ENCODE measurements around the gene TLR3. TPM values are rescaled to one million over a fixed set of nuclear protein-coding genes. Genes with fewer than 3 reads are reported as not detected.

TLR3 gene
- total RNA-seq, 3 donors from 2014 or later (not counting 1 experiment from before 2014, with no cell fraction given) = 4.9 to 9.5 (median 8.3) TPM

- Histone ChIP-seq H3K27me3 (ENCODE audit: control insufficient read depth, insufficient read depth, low read length) (no peaks in the 10 kb centered on the region), H3K9me3 (ENCODE audit: control insufficient read depth, insufficient read depth, low read length) (no peaks in the 10 kb centered on the region), H3K4me3 (ENCODE audit: low read length) (no peak overlapping the region), H3K4me1 (ENCODE audit: control insufficient read depth, insufficient read depth, low read length) (no peaks in the 10 kb centered on the region), H3K36me3 (ENCODE audit: control insufficient read depth, insufficient read depth, low read length) (no peaks in the 10 kb centered on the region), H3K27ac (ENCODE audit: low read length) (no peak overlapping the region)
- H3K27ac Mint-ChIP-seq = no peak overlapping the region
- ATAC-seq (no peak), DNase-seq (no peak)
- 84% methylated on average over 9 of the region's 9 CpGs for WGBS (ENCODE audit: insufficient coverage)
- no peaks in the 10 kb centered on the region for H3K9me3 Mint-ChIP-seq
- no peak for TF ChIP-seq CTCF (IDR thresholded peaks at IDR 0.05)
- no peak overlapping the region for H3K4me3 Mint-ChIP-seq
- no peaks in the 10 kb centered on the region for H3K4me1 Mint-ChIP-seq
- intact Hi-C loops (cut with micrococcal nuclease) = no loop called here
- peaks cover 4 to 7% of the 10 kb centered on the region in 2 donors for H3K27me3 Mint-ChIP-seq (ENCODE audit: low read depth in 2 of 2)
- H3K36me3 Mint-ChIP-seq = no peaks in the 10 kb centered on the region
These were observed 27.8 kb downstream of the TLR3 start for GRCh38 chr4:186096681-186097165.

GRCh38 chr4:186097386-186097785, 28.4 kb downstream of the TLR3 start:
- Mint-ChIP-seq H3K27me3 (ENCODE audit: low read depth in 2 of 2) (peaks cover 4 to 7% of the 10 kb centered on the region in 2 donors), H3K27ac (no peak overlapping the region), H3K4me3 (no peak overlapping the region), H3K9me3 (no peaks in the 10 kb centered on the region), H3K4me1 (no peaks in the 10 kb centered on the region), H3K36me3 (no peaks in the 10 kb centered on the region)
- no peak for DNase-seq
- 92% methylated on average over 5 of the region's 5 CpGs for WGBS (ENCODE audit: insufficient coverage)
- intact Hi-C loops (cut with micrococcal nuclease) = no loop called here
- TF ChIP-seq CTCF (IDR thresholded peaks at IDR 0.05) = no peak
- Histone ChIP-seq H3K27me3 (ENCODE audit: control insufficient read depth, insufficient read depth, low read length) (no peaks in the 10 kb centered on the region), H3K4me3 (ENCODE audit: low read length) (no peak overlapping the region), H3K9me3 (ENCODE audit: control insufficient read depth, insufficient read depth, low read length) (no peaks in the 10 kb centered on the region), H3K36me3 (ENCODE audit: control insufficient read depth, insufficient read depth, low read length) (no peaks in the 10 kb centered on the region), H3K4me1 (ENCODE audit: control insufficient read depth, insufficient read depth, low read length) (no peaks in the 10 kb centered on the region), H3K27ac (ENCODE audit: low read length) (no peak overlapping the region)
- no peak for ATAC-seq

GRCh38 chr4:186102931-186103330, 34.0 kb downstream of the TLR3 start:
- H3K27ac Mint-ChIP-seq = no peak overlapping the region
- H3K9me3 Mint-ChIP-seq = no peaks in the 10 kb centered on the region
- DNase-seq = no peak
- H3K27me3 Mint-ChIP-seq (ENCODE audit: low read depth in 2 of 2) = peaks cover 28 to 42% of the 10 kb centered on the region in 2 donors
- no peak overlapping the region for H3K27ac ChIP-seq (ENCODE audit: low read length)
- ATAC-seq = no peak
- H3K36me3 ChIP-seq (ENCODE audit: control insufficient read depth, insufficient read depth, low read length) = no peaks in the 10 kb centered on the region
- H3K4me1 Mint-ChIP-seq = peaks cover 4 to 5% of the 10 kb centered on the region in 2 donors
- 96% methylated on average over 12 of the region's 12 CpGs for WGBS (ENCODE audit: insufficient coverage)
- TF ChIP-seq CTCF (IDR thresholded peaks at IDR 0.05) = no peak
- no peaks in the 10 kb centered on the region for H3K9me3 ChIP-seq (ENCODE audit: control insufficient read depth, insufficient read depth, low read length)
- no peak overlapping the region for H3K4me3 ChIP-seq (ENCODE audit: low read length)
- peaks cover 19% of the 10 kb centered on the region for H3K27me3 ChIP-seq (ENCODE audit: control insufficient read depth, insufficient read depth, low read length)
- intact Hi-C loops (cut with micrococcal nuclease) = no loop called here
- H3K4me3 Mint-ChIP-seq = no peak overlapping the region
- H3K4me1 ChIP-seq (ENCODE audit: control insufficient read depth, insufficient read depth, low read length) = peaks cover 12% of the 10 kb centered on the region
- no peaks in the 10 kb centered on the region for H3K36me3 Mint-ChIP-seq
